ENCODE data around the gene TMEM161A. TPM values are rescaled to one million over a fixed set of nuclear protein-coding genes. Genes with fewer than 3 reads are reported as not detected.

The TMEM161A gene
- 14.5 TPM for total RNA-seq

GRCh38 chr19:19138109-19138981 lies at the start of gene TMEM161A:
Gene TMEM161A, minus strand, starts transcription at chr19:19138478. Its CDS starts 50 bp downstream, at chr19:19138428.
- TF ChIP-seq CTCF (IDR thresholded peaks at IDR 0.05): no peak
- intact Hi-C loops (cut with DNase I): loop anchor here (1.0 to 10.0 kb wide), 4 partner anchors 54 to 224 kb away; partner anchors contain the start of genes BORCS8, COPE, DDX49 and RFXANK
- Histone ChIP-seq H3K9me3 (no peaks in the 10 kb centered on the region), H3K27me3 (no peaks in the 10 kb centered on the region), H3K36me3 (no peaks in the 10 kb centered on the region), H3K27ac (no peak within 1 kb of the TSS), H3K4me3 (peak within 1 kb of the TSS; percentile 56 to 77), H3K4me1 (peaks cover 0 to 8% of the 10 kb centered on the region in 2 donors)
- DNase-seq (ENCODE audit: low spot score in 2 of 2): peak; percentile 94 to 98

GRCh38 chr19:19186742-19187141 lies 48.5 kb upstream of the TMEM161A start:
- intact Hi-C loops (cut with DNase I): no loop called here
- Histone ChIP-seq H3K36me3 (peaks cover 0 to 28% of the 10 kb centered on the region in 2 donors), H3K27ac (no peak overlapping the region), H3K4me3 (no peak overlapping the region), H3K9me3 (no peaks in the 10 kb centered on the region), H3K4me1 (peaks cover 18 to 20% of the 10 kb centered on the region in 2 donors), H3K27me3 (no peaks in the 10 kb centered on the region)
- no peak for TF ChIP-seq CTCF (IDR thresholded peaks at IDR 0.05)
- DNase-seq (ENCODE audit: low spot score in 2 of 2): no peak

- TF ChIP-seq CTCF (IDR thresholded peaks at IDR 0.05): peak in 1 of 3 experiments; percentile 49
- peaks cover 11 to 19% of the 10 kb centered on the region in 2 donors for H3K4me1 ChIP-seq
- DNase-seq (ENCODE audit: low spot score in 2 of 2): no peak
- no peaks in the 10 kb centered on the region for H3K27me3 ChIP-seq
- intact Hi-C loops (cut with DNase I): no loop called here
- H3K9me3 ChIP-seq: no peaks in the 10 kb centered on the region
- no peak overlapping the region for H3K4me3 ChIP-seq
- peaks cover 0 to 34% of the 10 kb centered on the region in 2 donors for H3K36me3 ChIP-seq
- H3K27ac ChIP-seq: no peak overlapping the region
Observed at GRCh38 chr19:19185853-19186740, 47.8 kb upstream of the TMEM161A start.

- Histone ChIP-seq H3K4me3 (no peak overlapping the region), H3K4me1 (no peaks in the 10 kb centered on the region), H3K9me3 (no peaks in the 10 kb centered on the region), H3K27me3 (no peaks in the 10 kb centered on the region), H3K36me3 (peaks cover 16 to 62% of the 10 kb centered on the region in 2 donors), H3K27ac (no peak overlapping the region)
- TF ChIP-seq CTCF (IDR thresholded peaks at IDR 0.05): no peak
- DNase-seq (ENCODE audit: low spot score in 2 of 2): no peak
- intact Hi-C loops (cut with DNase I): no loop called here
Observed at GRCh38 chr19:19181488-19181998, 43.3 kb upstream of the TMEM161A start.

All from ascending aorta (tissue), 2 donors.